CMK (cell line): ENCODE results near the gene CMTM4.
"Not testable (repeated sequence)": the region's sequence is repeated elsewhere in the genome, so short reads cannot be mapped to it uniquely, and the experiment has no call there.

Experiments used
- DNase-seq: peaks from one replicate; pipeline ENCODE4 v3.0.0-alpha.2; 2010; ENCODE audit warnings: low read depth

CMTM4 gene

DNA sequence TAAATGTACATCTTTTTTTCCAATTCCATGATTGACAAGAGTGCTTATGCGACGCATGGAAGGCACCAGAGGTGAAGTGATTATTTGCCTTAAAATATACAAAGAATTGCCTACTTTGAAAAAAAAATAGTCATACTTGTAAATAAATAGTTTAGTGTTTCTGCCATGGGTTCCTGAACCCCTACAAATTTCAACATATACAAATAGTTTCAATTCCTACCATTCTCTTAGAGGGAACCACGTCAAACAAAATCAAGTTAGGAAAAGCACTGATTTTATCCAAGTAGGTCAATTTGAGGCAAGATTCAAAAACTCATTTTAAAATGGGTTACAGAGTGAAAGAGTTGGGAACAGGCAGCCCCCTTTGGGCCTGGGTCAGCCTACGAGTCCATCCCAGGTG lies 80.4 kb downstream of the CMTM4 start:
- no peak for DNase-seq

DNA sequence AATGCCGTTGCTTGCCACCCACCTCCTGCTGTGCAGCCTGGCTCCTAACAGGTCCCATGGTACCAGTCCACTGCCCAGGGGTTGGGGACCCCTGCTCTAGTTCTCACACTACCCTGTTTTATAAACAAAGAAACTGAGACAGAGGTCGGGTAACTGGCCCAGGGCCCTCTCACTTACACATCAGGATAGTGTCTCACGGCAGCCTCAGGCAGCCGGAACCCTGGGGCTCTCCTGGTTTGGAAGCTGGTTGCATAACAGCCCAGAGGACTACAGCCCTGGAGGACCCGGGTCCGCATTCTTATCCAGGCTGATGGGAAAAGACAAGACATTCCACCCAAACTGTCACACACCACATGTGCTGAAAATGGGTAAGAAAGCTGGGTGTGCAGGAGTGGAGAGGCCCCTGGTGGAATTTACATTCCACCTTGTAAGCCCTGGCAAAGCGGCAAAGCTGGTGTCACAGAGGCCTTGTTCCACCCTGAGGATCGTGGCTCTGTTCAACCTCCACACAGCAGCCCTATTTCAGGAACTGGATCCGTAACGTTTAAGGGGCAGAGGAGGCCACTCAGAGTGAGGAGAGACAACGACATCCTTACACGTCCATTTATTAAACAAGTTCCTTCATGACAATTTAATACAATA lies 82.3 kb downstream of the CMTM4 start:
- DNase-seq: no peak

DNA sequence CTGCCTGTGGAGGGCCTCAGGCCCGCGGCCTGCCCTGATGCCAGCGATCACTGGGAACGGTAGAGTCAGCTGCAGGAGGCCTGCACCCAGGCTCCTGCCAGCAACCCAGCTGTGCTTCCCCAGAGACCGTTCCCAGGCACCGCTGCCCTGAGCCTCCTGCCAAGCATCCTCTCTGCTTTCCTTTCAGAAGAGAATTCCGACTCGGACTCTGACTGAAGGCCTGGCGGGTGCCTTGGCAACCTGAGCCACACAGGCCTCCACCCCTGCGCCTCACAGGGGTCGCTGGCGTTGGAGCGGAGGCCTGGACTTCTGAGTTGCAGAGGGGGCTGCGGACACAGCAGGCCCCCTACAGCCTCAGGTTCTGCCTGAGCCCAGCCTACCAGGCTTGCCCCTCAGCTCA lies 84.1 kb downstream of the CMTM4 start:
- no peak for DNase-seq

DNA sequence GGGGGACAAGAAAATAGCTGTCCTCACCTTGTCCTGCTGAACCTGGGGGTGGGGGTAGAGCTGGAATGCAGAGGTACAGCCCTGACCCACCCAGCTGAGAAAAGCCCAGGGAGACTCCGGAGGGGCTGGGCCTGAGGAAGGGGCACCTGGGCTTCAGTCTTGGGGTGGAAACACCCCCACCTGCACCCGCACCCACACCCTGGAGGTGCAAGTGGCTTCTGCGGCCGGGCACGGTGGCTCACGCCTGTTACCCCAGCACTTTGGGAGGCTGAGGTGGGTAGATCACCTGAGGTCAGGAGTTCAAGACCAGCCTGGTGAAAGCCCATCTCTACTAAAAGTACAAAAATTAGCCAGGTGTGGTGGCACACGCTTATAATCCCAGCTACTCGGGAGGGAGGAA lies 84.6 kb downstream of the CMTM4 start:
- not testable (repeated sequence) for DNase-seq

DNA sequence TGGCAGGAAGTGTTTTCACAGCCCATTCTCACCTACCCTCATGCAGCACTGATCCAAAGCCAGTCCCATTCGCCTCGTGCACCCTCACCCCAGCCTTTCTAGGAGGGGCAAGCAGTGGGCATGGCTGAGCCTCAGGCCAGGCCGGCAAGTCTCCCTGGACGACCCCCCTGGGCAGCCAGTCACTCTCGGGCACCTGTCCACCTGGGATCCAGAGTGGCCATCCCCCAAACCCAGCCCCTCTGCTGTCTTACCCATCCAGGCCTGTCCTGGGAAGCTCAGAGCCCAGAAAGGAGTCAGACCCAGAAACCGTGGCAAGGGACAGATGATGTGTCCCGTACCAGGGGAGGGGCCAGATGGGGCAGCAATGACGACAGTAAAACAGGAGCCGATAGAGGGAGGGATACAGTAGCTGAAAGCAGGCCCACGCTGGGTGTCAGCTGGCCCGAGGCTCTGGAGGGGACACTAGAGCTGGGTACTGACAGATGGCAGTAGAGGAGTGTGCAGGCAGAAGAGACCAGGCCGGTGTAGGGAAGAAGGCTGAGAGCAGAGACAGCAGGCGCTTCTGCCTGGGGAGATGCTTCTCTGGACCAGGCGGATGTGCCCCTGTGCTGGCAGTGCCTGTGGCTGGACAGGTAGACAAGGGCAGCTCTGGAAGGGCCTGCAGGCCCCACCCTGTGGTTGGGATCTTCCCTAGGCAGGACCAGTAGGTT lies 86.3 kb downstream of the CMTM4 start:
- DNase-seq: no peak

DNA sequence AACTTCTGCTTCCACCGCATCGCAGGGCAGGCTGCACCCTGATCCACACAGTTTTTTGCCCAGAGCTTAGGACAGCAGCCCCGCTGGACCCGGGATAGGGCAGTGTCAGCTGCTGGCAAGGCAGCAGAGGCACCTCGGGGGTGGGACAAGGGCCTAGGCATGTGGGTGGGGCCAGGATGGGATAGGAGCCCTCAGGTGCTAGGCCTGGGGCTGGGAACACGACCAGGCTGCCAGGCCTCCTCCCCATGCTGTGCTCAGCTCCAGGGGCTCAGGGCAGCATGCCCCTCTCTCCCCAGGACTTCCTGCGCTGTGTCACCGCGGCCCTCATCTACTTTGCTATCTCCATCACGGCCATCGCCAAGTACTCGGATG lies 87.4 kb downstream of the CMTM4 start:
- DNase-seq: no peak

DNA sequence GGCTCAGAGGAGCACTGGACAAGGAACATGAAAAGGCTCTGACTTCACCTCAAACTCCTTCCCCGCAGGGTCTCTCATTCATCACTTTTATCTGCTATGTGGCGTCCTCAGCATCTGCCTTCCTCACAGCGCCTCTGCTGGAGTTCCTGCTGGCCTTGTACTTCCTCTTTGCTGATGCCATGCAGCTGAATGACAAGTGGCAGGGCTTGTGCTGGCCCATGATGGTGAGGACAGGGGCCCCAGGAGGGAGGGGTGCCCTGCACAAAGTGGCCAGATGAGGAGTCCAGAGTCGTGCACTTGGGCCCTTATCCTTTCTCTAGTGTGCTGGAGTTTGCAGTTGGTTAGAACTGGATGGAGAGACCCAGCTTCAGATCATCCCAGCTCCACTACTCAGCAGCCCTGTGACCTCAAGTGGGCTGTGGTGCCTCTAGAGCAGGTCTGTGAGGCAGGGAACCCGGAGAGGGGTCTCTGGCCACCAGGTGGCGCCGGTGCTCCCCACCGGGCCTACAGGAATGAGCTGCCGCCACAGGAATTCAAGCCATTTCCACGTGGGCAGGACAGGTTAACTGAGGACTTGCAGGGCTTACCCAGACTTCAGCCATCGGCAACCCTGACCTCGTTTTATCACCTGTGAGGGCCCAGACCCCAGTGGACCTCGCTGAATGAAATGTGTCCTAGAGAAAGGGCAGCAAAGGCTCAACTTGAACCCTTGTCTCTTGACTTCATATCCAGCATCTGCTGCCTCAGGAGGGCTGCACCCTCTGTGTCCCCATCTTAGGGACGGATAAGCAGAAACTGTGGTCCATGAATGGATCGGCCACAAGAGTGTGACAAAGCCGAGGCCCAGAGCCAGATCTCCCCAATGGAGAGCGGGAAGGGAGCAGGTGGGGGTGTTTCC lies 88.1 kb downstream of the CMTM4 start:
- peak; percentile 61 for DNase-seq

DNA sequence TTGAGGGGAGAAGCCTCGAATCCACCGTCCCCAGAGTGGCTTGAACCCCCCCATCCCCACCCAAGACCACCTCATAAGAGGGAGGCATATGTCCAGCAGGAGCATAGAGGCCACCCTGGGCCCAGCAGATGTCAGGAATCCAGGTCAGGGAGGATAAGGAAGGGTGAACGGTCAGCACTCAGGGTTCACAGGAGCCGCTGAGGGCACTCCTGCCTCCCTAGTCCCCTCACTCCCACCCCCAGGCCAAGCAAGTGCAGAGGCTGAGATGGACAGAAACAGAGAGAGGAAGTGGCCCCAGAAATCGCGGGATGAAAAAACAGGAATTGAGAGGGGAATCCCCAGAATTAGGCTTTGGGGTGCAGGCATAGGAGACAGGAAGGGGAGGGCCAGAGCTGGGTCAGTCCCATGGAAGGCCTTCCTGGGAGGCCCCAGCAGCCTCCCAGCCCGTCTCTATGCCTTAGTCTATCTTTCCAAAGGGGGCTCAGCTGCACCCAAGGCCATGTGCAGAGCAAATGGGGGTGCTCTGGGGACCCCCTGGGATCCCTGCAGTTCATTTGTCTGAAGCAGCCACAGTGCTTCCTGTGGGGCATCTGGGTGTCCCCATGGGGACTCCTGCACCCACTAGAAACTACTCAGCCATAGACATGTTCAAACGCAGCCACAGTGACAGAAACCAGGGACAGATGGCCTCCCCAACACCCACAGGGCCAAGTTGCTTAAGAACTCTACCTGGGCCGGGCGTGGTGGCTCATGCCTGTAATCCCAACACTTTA lies 90.4 kb downstream of the CMTM4 start:
- DNase-seq: no peak

DNA sequence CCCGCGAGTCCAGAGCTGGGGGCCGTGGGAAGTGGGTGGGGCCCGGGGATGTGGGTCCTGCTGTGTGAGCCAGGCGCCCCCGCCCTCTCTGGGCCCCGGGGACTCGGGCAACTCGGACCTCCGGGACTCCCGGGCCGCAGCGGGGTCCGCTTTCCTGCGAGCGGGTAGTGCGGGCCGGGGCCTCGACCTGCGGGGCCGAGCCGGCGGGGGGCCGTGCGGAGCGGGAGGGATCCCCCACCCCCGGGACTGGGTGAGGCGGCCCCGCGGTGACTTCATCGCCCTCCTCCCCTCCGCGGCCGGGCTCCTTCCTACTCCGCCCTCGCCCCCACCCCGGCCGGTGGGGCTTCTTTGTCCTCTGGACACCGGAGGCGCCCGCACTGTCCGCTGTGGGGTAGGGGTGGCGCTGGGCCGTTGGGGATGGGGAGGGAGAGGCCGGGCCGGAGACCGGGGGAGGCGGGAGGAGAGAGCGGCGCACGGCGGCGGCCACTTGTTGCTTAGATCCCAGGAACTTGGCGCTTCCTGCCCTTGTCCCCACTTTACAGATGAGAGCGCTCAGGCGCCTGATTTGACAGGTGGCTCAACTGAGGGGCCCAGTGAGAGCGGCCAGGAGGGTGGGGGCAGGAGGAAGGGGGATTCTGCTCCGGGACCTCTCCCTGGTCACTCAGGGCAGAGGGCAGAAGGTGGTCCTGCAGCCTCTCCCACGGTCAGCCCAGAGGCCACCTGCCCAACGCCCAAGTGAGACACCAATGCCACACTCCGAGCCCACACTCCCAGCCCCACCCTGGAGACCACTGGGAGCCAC lies 91.2 kb downstream of the CMTM4 start:
- DNase-seq: peak; percentile 38

DNA sequence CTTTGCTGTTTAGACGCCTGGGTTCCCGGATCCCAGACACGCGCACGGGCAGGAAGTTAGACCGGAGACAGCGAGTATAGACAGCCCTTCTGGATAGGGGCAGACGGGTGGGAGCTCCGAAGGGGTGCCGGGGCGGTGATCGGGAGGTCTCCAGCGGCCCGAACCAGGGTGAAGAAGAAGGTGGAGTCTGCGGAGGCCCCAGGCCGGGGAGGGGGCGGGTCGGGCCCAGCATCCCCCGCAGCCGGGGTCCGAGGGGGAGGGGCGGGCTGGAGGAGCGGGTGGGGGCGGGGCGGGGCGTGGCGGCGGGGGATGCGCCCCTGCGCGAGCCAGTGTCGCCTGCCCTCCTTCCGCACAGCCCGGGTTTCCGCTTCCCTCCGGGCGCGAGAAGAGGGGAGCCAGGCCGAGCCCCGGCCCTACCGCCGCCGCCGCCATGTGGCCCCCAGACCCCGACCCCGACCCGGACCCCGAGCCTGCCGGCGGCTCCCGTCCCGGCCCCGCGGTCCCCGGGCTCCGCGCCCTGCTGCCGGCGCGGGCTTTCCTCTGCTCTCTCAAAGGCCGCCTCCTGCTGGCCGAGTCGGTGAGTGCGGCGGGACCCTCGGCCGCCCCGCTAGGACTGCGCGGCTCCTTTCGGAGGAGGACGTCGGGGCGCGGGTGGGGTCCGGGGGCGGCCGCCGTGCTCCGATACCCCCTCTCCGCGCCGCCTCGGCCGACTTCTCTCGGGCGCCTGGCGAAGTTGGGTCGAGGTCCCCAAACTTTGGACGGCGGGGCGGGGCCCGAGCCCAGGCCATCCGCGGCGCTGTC lies 92.0 kb downstream of the CMTM4 start, which contains the start of gene CMTM3:
Gene CMTM3 (plus strand): TSS at position 329 of the 801 bp plus-strand sequence. CDS start 102 bp downstream, at position 431.
- DNase-seq: peak; percentile 47

DNA sequence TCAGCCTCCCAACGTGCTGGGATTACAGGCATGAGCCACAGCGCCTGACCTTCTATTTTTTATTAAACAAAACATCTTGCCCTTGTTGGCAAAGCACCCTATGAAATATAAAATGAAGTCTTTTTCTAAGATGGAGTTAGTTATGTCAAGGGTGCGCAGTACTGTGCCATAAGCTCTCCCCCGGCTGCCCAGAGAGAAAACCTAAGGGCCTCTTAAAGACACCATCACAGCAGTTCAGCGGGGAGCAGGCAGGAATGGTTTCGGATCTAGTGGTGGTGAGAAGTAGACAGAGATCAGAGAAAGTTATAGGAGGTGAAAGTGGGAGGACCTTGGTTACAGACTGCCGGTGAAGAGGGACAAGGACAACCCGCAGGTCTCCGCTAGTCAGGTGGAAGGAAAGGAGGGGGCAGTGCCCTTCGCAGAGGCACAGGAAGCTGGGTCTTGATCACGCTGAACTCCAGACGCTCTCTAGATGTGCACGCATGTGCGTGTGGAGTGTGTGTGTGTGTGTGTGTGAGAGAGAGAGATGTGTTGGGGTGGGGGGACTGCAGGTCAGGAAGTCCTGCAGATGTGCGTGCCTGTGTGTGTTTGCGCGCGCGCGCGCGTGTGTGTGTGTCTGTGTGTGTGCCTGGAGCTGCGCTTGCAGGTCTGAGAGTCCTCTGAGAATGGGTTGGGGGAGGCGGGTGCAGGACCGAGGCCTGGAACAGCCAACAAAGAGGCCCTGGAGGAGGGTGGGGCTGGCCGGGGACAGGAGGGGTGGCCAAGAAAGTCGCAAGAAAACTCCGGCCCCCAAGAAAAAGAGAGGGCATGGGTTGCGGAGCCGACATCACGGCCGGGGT lies 92.8 kb downstream of the CMTM4 start:
- peak; percentile 91 for DNase-seq

DNA sequence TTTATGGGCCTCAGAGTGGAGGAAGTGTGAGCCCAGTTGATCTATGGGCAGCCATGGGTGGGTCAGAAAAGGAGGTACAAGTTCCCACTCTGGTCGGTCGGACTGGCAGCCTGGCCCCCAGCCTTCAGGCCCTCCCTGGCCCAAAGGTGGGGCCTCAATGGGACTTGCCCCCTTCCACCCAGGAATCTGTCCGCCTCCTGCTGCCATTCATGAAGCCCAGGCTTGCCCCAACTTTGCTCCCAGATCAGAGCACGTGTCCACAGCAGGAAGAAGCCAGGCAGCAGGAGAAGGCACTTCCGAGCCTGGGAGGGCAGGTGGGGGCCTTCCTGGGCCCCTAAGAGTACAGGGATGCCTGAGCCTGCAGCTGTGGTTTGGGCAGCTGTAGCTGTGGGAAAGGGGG lies 95.1 kb downstream of the CMTM4 start:
- no peak for DNase-seq

DNA sequence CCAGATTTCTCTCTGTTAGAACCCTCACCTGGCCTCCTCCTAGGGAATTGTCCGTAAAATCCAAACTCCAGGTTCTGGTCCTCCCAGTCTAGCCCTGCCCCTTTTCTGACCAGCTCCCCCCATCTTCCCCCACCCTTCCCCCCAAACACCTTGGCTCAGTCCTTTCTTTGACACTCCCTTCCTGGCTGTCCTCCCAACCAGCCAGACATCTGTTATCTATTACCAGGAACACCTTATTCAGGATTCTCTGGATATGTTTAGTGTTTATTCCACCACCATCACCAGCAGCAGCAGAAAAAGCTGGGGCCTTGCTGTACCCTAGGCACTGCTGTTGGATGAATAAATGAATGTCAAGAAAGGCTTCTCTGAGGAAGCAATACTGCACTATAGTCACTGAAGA lies 96.1 kb downstream of the CMTM4 start:
- DNase-seq: no peak

DNA sequence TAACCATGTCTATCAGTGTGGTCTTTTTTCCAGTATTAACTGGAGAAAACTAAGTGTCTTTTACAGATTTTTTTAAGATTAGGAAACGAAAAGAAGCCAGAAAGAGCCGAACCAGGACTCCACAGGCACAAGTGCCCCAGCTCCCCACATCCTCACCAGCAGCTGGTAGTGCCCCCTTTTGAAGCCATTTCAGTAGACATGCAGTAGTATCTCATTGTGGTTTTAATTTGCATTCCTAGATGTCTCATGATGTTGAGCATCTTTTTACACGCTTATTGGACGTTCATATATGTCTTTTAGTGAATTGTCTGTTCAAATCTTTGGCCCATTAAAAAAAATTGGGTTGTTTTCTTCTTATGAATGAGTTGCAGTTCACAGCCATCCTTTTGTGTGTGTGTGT lies 96.8 kb downstream of the CMTM4 start:
- DNase-seq: no peak

DNA sequence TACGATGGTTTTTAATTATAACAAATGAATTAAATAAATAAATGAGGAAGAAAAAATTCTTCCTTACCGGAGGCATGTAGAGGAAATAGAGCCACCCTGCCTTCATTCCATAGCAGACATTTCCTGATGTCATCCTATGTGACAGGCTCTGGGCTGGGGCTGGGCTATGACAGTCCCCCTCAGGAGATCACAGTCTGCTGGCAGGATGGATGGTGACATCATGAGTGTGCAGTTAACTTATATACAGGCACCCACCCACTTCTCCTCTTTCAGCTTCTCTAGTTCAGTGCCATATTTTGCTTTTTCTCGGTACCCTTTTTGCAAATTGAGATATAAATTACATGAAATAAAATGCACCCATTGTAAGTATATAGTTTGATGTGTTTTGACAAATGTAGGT lies 98.4 kb downstream of the CMTM4 start:
- DNase-seq: no peak

DNA sequence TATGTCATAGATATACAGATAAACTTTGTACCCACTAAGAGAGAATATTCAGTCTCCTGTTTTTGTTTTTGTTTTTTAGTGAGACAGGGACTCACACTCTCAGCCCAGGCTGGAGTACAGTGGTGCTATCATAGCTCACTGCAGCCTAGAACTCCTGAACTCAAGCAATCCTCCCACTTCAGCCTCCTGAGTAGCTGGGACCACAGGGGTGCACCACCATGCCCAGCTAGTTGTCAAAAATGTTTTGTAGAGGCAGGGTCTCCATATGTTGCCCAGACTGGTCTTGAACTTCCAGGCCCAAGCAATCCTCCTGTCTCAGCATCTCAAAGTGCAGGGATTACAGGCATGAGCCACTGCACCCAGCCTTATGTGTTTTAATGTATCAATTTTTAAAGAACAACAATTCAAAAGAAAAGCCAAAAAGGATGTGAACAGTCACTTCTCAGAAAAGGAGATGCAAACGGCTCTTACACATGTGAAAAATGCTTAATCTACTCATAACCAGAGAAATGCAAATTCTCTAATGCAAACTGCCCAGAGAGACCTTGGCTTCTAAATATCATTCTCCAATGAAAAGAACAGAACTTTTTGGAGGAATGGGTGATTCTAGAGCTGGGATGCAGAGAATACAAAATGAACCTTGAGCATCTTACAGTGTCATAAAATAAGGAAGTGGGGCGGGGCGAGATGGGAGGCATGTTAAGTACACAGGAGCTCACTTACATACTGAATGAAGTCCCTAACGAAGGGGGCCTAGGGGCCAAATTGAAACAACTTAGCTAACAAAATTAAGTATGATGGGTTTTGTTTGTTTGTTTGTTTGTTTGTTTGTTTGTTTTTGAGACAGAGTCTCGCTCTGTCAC lies 99.3 kb downstream of the CMTM4 start:
- DNase-seq: no peak

DNA sequence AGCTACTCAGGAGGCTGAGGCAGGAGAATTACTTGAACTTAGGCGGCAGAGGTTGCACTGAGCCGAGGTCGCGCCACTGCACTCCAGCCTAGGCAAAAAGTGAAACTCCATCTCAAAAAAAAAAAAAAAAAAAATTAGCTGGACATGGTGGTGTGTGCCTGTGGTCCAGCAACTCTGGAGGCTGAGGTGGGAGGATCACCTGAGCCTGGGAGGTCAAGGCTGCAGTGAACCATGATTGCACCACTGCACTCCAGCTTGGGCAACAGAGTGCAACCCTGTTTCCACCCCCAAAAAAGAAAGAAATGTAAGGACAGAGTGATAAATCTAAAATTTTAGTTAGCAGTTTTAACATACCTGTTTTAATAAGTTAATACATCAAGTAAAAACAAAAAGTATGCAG lies 100.0 kb downstream of the CMTM4 start:
- not testable (repeated sequence) for DNase-seq

DNA sequence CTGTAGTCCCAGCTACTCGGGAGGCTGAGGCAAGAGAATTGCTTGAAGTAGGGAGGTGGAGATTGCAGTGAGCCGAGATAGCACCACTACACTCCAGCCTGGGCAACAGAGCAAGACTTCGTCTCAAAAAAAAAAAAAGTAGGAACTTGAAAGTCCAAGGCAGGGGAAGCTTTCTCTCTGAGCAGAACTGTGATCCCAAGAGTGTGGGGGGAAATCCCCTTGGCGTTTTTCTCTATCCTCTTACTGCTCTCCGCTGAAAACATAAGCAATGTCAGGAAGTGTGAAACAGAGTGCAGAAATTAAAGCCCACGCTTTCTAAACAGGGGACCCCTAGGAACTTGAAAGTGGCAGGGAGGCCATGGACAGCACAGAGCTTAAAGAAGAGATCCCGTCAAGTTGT lies 101.8 kb downstream of the CMTM4 start:
- no peak for DNase-seq

DNA sequence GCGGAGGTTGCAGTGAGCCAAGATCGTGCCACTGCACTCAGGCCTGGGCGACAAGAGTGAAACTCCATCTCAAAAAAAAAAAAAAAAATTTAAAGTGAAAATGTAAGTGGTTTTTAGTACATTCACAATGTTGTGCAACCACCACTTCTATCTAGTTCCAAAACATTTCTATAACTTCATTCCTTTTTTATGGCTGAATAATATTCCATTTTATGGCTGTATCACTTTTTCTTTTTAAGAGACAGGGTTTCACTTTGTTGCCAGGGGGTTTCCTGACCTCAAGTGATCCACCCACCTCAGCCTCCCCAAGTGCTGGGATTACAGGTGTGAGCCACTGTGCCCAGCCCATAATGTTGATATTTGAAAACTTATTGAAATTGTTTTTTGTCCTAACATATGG lies 103.7 kb downstream of the CMTM4 start:
- no peak for DNase-seq
